Activated T-cell treated with anti-CD3 and anti-CD28 coated beads, Interleukin-2, amount 50 U/mL, for 24 hours (primary cell): Measurements from ENCODE around the gene XPR1.
"Not testable (repeated sequence)": the region's sequence is repeated elsewhere in the genome, so short reads cannot be mapped to it uniquely, and the experiment has no call there.

Experiments used
- DNase-seq: peaks from one replicate; pipeline ENCODE4 v3.0.0-alpha.2; 2020
- H3K27ac Mint-ChIP-seq: 2 replicates; pipeline ENCODE4 v1.8.0; 2020; ENCODE audit warnings: mild to moderate bottlenecking, mixed read lengths
- H3K27me3 Mint-ChIP-seq: 2 replicates; pipeline ENCODE4 v1.8.0; 2020; ENCODE audit warnings: mixed read lengths
- H3K36me3 Mint-ChIP-seq: 2 replicates; pipeline ENCODE4 v1.8.0; 2020; ENCODE audit warnings: low read depth, mixed read lengths
- H3K4me1 Mint-ChIP-seq: 2 replicates; pipeline ENCODE4 v1.8.0; 2020; ENCODE audit warnings: low read depth, mixed read lengths
- H3K4me3 Mint-ChIP-seq: 2 replicates; pipeline ENCODE4 v1.8.0; 2020; ENCODE audit warnings: mild to moderate bottlenecking, moderate library complexity, mixed read lengths
- H3K9me3 Mint-ChIP-seq: 2 replicates; pipeline ENCODE4 v1.8.0; 2020; ENCODE audit warnings: mixed read lengths

The XPR1 gene

GRCh38 chr1:180821970-180822369 lies 190.1 kb downstream of the XPR1 start:
- Mint-ChIP-seq H3K27ac (no peak overlapping the region), H3K27me3 (no peaks in the 10 kb centered on the region), H3K9me3 (peaks cover 2% of the 10 kb centered on the region)

GRCh38 chr1:180831507-180831906 lies 199.7 kb downstream of the XPR1 start:
- H3K27me3 Mint-ChIP-seq = not testable (repeated sequence)

More at GRCh38 chr1:180821970-180822369, 190.1 kb downstream of the XPR1 start:
- H3K4me1 Mint-ChIP-seq = no peaks in the 10 kb centered on the region
- no peak overlapping the region for H3K4me3 Mint-ChIP-seq
- peaks cover 46% of the 10 kb centered on the region for H3K36me3 Mint-ChIP-seq
- DNase-seq = no peak

GRCh38 chr1:180833180-180833579 lies 201.4 kb downstream of the XPR1 start:
- H3K27me3 Mint-ChIP-seq, DNase-seq, H3K4me3 Mint-ChIP-seq, H3K27ac Mint-ChIP-seq: not testable (repeated sequence)
- Mint-ChIP-seq H3K36me3 (peaks cover 91% of the 10 kb centered on the region), H3K4me1 (peaks cover 16% of the 10 kb centered on the region), H3K9me3 (peaks cover 16% of the 10 kb centered on the region)

More at GRCh38 chr1:180831507-180831906, 199.7 kb downstream of the XPR1 start:
- Mint-ChIP-seq H3K9me3 (peaks cover 16% of the 10 kb centered on the region), H3K36me3 (peaks cover 83% of the 10 kb centered on the region)
- not testable (repeated sequence) for DNase-seq, H3K4me1 Mint-ChIP-seq, H3K4me3 Mint-ChIP-seq, H3K27ac Mint-ChIP-seq

- peaks cover 13% of the 10 kb centered on the region for H3K9me3 Mint-ChIP-seq
- no peak overlapping the region for H3K27ac Mint-ChIP-seq
- H3K4me1 Mint-ChIP-seq = peaks cover 16% of the 10 kb centered on the region
- DNase-seq = no peak
- H3K27me3 Mint-ChIP-seq = no peaks in the 10 kb centered on the region
- H3K36me3 Mint-ChIP-seq = peaks cover 74% of the 10 kb centered on the region
- no peak overlapping the region for H3K4me3 Mint-ChIP-seq
These were observed 204.6 kb downstream of the XPR1 start for GRCh38 chr1:180836449-180836848.

- no peak overlapping the region for H3K27ac Mint-ChIP-seq
- peaks cover 13% of the 10 kb centered on the region for H3K9me3 Mint-ChIP-seq
- H3K27me3 Mint-ChIP-seq = no peaks in the 10 kb centered on the region
- peaks cover 68% of the 10 kb centered on the region for H3K36me3 Mint-ChIP-seq
- DNase-seq = no peak
- no peak overlapping the region for H3K4me3 Mint-ChIP-seq
- peaks cover 16% of the 10 kb centered on the region for H3K4me1 Mint-ChIP-seq
These were observed 205.2 kb downstream of the XPR1 start for GRCh38 chr1:180837020-180837419.

- Mint-ChIP-seq H3K9me3 (no peaks in the 10 kb centered on the region), H3K27ac (no peak overlapping the region), H3K4me3 (no peak overlapping the region), H3K36me3 (peaks cover 53% of the 10 kb centered on the region), H3K27me3 (no peaks in the 10 kb centered on the region), H3K4me1 (peaks cover 16% of the 10 kb centered on the region)
- DNase-seq = no peak
These were observed 206.7 kb downstream of the XPR1 start for GRCh38 chr1:180838535-180838934.

- peaks cover 16% of the 10 kb centered on the region for H3K4me1 Mint-ChIP-seq
- H3K36me3 Mint-ChIP-seq = peaks cover 46% of the 10 kb centered on the region
- no peaks in the 10 kb centered on the region for H3K27me3 Mint-ChIP-seq
- no peak overlapping the region for H3K4me3 Mint-ChIP-seq
- H3K27ac Mint-ChIP-seq = no peak overlapping the region
- no peak for DNase-seq
- H3K9me3 Mint-ChIP-seq = no peaks in the 10 kb centered on the region
These were observed 207.7 kb downstream of the XPR1 start for GRCh38 chr1:180839547-180839946.

GRCh38 chr1:180841415-180841814 lies 209.6 kb downstream of the XPR1 start:
- H3K4me3 Mint-ChIP-seq = no peak overlapping the region
- peaks cover 7% of the 10 kb centered on the region for H3K4me1 Mint-ChIP-seq
- H3K36me3 Mint-ChIP-seq = peaks cover 37% of the 10 kb centered on the region
- H3K27ac Mint-ChIP-seq = no peak overlapping the region
- H3K27me3 Mint-ChIP-seq = no peaks in the 10 kb centered on the region
- no peaks in the 10 kb centered on the region for H3K9me3 Mint-ChIP-seq
- no peak for DNase-seq

- Mint-ChIP-seq H3K4me1 (peaks cover 1% of the 10 kb centered on the region), H3K4me3 (no peak overlapping the region), H3K36me3 (peaks cover 37% of the 10 kb centered on the region), H3K27ac (no peak overlapping the region), H3K27me3 (no peaks in the 10 kb centered on the region), H3K9me3 (no peaks in the 10 kb centered on the region)
- DNase-seq = no peak
These were observed 210.2 kb downstream of the XPR1 start for GRCh38 chr1:180842052-180842451.

- Mint-ChIP-seq H3K4me3 (no peak overlapping the region), H3K36me3 (peaks cover 32% of the 10 kb centered on the region), H3K27ac (no peak overlapping the region), H3K4me1 (no peaks in the 10 kb centered on the region), H3K27me3 (no peaks in the 10 kb centered on the region), H3K9me3 (no peaks in the 10 kb centered on the region)
- no peak for DNase-seq
These were observed 210.9 kb downstream of the XPR1 start for GRCh38 chr1:180842491-180843275.

GRCh38 chr1:180845352-180845751 lies 213.5 kb downstream of the XPR1 start:
- Mint-ChIP-seq H3K27me3 (no peaks in the 10 kb centered on the region), H3K4me3 (no peak overlapping the region), H3K9me3 (no peaks in the 10 kb centered on the region), H3K36me3 (peaks cover 27% of the 10 kb centered on the region), H3K4me1 (peaks cover 1% of the 10 kb centered on the region), H3K27ac (no peak overlapping the region)
- DNase-seq = no peak

GRCh38 chr1:180848191-180848590 lies 216.4 kb downstream of the XPR1 start:
- Mint-ChIP-seq H3K36me3 (peaks cover 43% of the 10 kb centered on the region), H3K4me1 (peaks cover 17% of the 10 kb centered on the region)

GRCh38 chr1:180849031-180849775 lies 217.4 kb downstream of the XPR1 start:
- H3K9me3 Mint-ChIP-seq = no peaks in the 10 kb centered on the region
- peaks cover 20% of the 10 kb centered on the region for H3K4me1 Mint-ChIP-seq
- H3K36me3 Mint-ChIP-seq = peaks cover 41% of the 10 kb centered on the region
- H3K27ac Mint-ChIP-seq = no peak overlapping the region
- no peak overlapping the region for H3K4me3 Mint-ChIP-seq
- H3K27me3 Mint-ChIP-seq = no peaks in the 10 kb centered on the region
- DNase-seq = no peak

More at GRCh38 chr1:180848191-180848590, 216.4 kb downstream of the XPR1 start:
- Mint-ChIP-seq H3K27me3 (no peaks in the 10 kb centered on the region), H3K9me3 (no peaks in the 10 kb centered on the region), H3K4me3 (no peak overlapping the region), H3K27ac (no peak overlapping the region)
- no peak for DNase-seq

GRCh38 chr1:180851995-180852887 lies 220.4 kb downstream of the XPR1 start:
- Mint-ChIP-seq H3K9me3 (no peaks in the 10 kb centered on the region), H3K27ac (no peak overlapping the region), H3K4me3 (no peak overlapping the region), H3K36me3 (peaks cover 32% of the 10 kb centered on the region), H3K27me3 (no peaks in the 10 kb centered on the region), H3K4me1 (peaks cover 20% of the 10 kb centered on the region)
- DNase-seq = no peak
